GM19468 (cell line): ENCODE measurements around the gene PHF21B.

Experiments used
- ATAC-seq: cut with Tn5 transposase; IDR thresholded peaks from one replicate; pipeline ENCODE4 v1.9.1; 2021; ENCODE audit warnings: mild to moderate bottlenecking, moderate library complexity, moderate number of reproducible peaks; ENCODE audit not compliant: unreplicated experiment; ENCODE audit errors: extremely low read depth

PHF21B gene

DNA sequence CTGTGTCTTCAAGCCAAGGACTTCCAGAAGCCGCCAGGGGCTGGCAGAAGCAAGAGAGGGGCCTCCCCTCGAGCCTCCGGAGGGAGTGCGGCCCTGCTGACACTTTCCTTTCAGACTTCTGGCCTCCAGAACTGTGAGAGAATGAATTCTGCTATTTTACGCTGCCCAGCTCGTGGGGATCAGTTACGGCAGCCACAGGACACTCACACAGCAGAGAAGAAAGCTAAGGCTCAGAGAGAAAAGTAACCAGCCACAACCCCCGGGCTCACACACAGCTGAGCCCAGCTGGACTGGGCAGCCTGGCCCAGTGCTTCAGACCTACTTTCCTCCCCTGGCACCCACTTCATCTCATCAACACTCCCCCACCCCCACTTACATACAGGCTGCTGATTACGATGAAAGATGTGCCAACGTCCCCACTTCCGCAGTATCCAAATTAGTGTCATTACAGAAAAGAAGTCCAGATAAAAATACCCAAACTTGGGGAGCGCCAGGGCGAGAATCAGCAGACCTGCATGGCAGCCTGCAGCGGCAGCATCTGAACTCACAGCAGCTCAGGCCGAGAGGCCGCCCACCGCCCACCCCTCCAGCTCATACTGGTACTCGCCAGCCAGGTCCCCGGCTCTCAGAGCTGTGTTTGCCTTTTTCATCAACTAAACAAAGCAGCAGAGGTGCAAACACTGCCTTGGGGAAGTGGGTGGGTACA, 15.3 kb downstream of the PHF21B start:
- no peak for ATAC-seq

DNA sequence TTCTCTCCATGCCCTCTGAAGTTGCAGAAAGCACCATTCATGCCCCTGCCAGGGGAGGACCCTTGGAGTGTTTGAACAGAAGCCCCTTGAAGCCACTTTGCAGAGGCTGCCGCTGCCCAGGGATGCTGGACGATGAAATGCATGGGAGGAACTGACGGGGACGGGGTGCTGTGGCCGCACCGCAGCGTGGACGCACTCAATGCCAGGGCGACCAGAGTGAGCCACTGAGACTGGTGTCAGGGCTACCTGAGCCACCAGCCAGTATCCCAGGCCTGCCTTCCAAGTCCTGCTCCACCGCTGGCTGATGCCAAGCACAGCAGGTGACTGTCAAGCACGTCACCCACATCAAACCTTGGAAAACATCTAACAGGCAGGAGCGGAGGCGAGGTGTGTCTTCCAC, 17.6 kb downstream of the PHF21B start:
- no peak for ATAC-seq

DNA sequence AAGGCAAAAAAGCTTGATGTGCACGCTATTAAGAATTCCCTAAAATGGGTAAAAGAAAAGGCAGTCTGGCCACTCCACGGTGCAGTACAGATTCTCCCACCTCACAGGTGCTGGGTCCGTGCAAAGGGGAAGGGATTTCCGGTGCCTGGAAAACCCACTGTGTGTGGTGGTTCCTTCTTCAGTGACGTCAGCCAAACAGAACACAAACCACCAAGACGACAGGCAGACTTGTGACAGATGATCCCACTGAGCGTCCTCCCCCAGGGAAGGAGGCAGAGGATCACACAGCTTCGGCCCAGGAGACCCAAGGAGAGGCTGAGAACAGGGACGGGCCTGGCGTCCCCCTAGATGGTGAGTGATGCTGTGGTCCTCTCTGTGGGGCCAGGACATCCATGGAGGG, 18.6 kb downstream of the PHF21B start:
- ATAC-seq: no peak

DNA sequence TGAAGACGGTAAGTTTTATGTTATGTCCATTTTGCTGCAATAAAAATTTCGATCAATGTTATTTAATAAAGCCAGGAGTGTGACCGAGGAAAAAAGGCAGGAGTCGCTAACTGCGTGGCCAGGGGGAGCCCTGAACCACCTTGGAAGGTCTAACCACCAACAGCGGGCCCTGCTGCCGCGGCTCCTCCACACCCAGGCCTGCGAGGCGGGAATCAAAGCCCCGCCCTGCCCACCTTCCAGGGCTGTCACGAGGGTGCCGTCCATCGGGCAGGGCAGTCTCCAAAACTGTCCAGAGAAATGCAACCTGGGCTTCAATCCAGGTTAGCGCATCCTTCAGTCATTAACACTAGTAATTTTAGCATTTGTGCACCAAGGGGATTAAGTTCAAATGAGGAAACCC, 19.0 kb downstream of the PHF21B start:
- no peak for ATAC-seq

- ATAC-seq: no peak
Observed at GRCh38 chr22:44990328-44990727, 19.5 kb downstream of the PHF21B start.

GRCh38 chr22:44988671-44989070, 21.1 kb downstream of the PHF21B start:
- ATAC-seq: no peak

GRCh38 chr22:44986926-44987325, 22.9 kb downstream of the PHF21B start:
- no peak for ATAC-seq

DNA sequence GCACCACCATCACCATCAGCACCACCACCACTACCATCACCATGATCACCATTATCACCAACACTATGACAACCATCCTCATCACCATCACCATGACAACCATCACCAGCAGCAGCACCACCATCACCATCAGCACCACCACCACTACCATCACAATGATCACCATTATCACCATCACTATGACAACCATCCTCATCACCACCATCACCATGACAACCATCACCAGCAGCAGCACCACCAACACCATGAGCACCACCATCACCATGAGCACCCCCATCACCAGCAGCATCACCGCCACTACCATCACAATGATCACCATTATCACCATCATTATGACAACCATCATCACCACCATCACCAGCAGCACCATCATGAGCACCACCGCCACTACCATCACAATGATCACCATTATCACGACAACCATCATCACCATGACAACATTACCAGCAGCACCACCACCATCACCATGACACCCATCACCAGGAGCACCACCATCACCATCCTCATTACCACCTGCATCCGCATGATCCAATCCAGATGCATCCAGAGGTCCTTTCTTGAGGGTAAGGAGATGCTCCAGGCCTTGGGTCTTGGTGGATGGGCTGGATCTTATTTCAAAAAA, 23.8 kb downstream of the PHF21B start:
- ATAC-seq: no peak

- ATAC-seq: no peak
Observed at GRCh38 chr22:44983878-44984482, 25.8 kb downstream of the PHF21B start.

GRCh38 chr22:44982445-44982844, 27.4 kb downstream of the PHF21B start:
- no peak for ATAC-seq

DNA sequence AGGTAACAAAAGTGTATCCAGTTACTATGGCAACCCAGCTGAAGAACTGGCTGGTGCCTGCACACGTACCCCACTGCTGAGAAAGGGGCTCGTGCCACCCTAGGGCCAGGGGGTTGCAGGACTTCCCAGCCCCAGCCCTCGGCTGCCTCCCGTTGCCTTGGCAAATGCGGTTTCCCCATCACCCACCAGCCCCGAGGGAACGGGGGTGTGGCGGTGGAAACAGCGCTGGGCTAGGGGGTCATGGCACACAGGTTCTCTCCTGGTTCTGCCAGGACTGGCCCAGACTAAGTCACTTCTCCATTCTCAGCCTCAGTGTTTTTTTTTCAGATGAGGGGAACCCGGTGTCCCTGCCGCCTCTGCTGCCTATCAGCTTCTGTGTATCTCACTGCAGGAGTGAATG, 27.9 kb downstream of the PHF21B start:
- ATAC-seq: no peak

- ATAC-seq: no peak
Observed at GRCh38 chr22:44979154-44979553, 30.7 kb downstream of the PHF21B start.

GRCh38 chr22:44975427-44976262, 34.2 kb downstream of the PHF21B start:
- no peak for ATAC-seq

- no peak for ATAC-seq
Observed at GRCh38 chr22:44974454-44974853, 35.4 kb downstream of the PHF21B start.

- ATAC-seq: no peak
Observed at GRCh38 chr22:44973829-44974228, 36.0 kb downstream of the PHF21B start.

DNA sequence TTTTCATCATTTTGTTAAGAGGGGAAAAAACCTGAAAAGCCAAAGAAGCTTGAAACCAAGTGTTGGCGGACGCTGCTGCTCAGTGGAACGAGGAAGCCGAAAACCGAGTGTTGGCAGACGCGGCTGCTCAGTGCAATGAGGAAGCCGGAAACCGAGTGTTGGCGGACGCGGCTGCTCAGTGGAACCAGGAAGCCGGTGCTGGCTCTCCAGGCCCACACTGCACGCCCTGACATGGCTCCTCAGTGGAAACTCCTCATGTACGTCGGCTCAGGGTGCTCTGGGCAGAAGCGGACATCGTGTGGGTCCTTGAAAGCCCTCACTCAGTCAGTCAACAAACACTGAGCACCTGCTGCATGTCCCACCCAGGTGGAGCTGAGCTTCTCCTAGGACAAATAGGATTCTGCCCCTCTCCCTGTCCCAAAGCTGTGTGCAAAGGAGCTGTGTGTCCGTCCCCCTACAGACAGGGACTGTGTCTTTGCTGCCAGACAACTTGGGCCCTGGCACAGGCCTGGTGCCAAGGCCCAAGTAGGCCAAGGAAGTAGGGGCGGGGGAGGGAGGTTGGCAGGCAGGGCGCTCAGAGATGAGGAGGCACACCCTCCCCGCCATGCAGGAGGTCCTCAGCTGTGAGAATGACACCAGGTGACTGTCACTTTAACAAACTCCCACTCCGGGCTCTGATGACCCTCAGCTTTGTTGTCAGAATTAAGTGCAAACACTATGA, 37.3 kb downstream of the PHF21B start:
- ATAC-seq: no peak

GRCh38 chr22:44971651-44972362, 38.0 kb downstream of the PHF21B start:
- no peak for ATAC-seq

DNA sequence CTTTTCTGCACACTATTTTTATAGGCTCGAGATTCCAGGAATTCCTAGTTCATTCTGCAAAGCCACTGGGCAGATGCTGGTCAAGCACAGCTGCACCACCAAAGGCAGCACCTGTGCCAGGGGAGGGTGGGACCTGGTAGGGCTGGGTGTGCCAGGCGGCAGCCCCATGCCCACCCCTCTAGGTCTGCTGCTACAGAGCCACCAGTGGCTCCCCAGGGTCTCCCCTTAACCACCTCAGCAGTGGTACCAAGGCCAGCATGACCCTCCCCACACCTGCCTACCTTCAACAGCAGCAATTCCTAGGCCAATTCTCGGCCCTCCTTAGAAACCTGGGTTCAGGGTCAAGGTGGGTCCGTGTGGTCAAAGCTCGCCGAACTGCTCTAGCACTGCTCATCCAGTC, 39.5 kb downstream of the PHF21B start:
- ATAC-seq: no peak

- ATAC-seq: no peak
Observed at GRCh38 chr22:44969817-44970216, 40.0 kb downstream of the PHF21B start.

DNA sequence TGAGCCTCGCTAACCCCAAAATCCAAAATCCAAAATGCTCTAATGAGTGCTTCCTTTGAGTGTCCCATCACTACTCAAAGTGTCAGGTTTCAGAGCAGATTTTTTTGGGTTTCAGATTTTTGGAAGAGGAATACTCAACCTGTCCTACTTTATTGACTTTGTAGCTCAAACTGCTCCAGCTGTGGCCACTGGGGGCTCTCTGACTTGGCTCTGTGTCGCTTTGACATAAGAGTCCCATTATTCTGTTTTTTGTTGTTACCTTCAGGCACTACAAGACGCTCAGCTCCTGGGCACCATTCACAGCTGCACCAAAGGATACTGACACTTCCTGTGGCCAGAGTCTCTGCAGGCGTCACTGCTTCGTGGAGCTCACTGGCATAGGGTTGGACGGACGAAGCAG, 41.1 kb downstream of the PHF21B start:
- ATAC-seq: no peak
